IMR-90 (cell line): Measurements from ENCODE around the gene DPEP3. TPM values are rescaled to one million over a fixed set of nuclear protein-coding genes. Genes with fewer than 3 reads are reported as not detected.

Source experiments
- ATAC-seq: fragments of 200-7000 bp; cut with Tn5 transposase; 2 replicates; pipeline ENCODE4 v1.9.1; 2020; ENCODE audit warnings: low read depth, mild to moderate bottlenecking, moderate library complexity
- BruUV-seq: library from RNA; stranded (reverse); fragments of 400-500 nt; replicated peaks from 2 replicates; lab custom pipeline; 2021; lab: Mats Ljungman, UMichigan
- CTCF ChIA-PET: fragments of 300-600 bp; formaldehyde crosslinking; extraction: SDS; loops from one replicate; lab custom pipeline; 2021; ENCODE audit warnings: antibody characterized with exemption; lab: Yijun Ruan, JAX
- POLR2A ChIA-PET: fragments of 300-600 bp; sonication (Branson Sonifier 250); formaldehyde crosslinking; loops from one replicate; lab custom pipeline; 2022; ENCODE audit warnings: antibody characterized with exemption; ENCODE audit not compliant: unreplicated experiment; lab: Charles Lee
- DNase-seq: peaks from one replicate; pipeline ENCODE4 v3.0.0; 2013
- H2AFZ ChIP-seq: replicated peaks from 2 replicates; pipeline ENCODE3; 2013; ENCODE audit warnings: low read length, mild to moderate bottlenecking; ENCODE audit not compliant: poor library complexity
- H2AK5ac ChIP-seq: 2 replicates; pipeline ENCODE4 v1.6.1; 2013; ENCODE audit warnings: low read depth, low read length, inconsistent platforms
- H2AK9ac ChIP-seq: replicated peaks from 2 replicates; pipeline ENCODE3; 2013; ENCODE audit warnings: mild to moderate bottlenecking, low read depth, low read length, moderate library complexity; ENCODE audit not compliant: poor library complexity
- H2BK120ac ChIP-seq: 2 replicates; pipeline ENCODE4 v1.6.1; 2013; ENCODE audit warnings: low read depth, low read length, inconsistent platforms
- H2BK15ac ChIP-seq: 3 replicates; pipeline ENCODE4 v1.6.1; 2013; ENCODE audit warnings: low read depth, low read length, inconsistent platforms
- H2BK20ac ChIP-seq: 2 replicates; pipeline ENCODE4 v1.6.1; 2013; ENCODE audit warnings: low read depth, mild to moderate bottlenecking, inconsistent platforms, low read length, moderate library complexity
- H2BK5ac ChIP-seq: 2 replicates; pipeline ENCODE4 v1.6.1; 2013; ENCODE audit warnings: mild to moderate bottlenecking, low read depth, low read length, inconsistent platforms; ENCODE audit not compliant: poor library complexity, severe bottlenecking
- H3K14ac ChIP-seq: replicated peaks from 2 replicates; pipeline ENCODE4 v1.6.1; 2013; ENCODE audit warnings: low read depth, low read length, inconsistent platforms
- H3K18ac ChIP-seq: 2 replicates; pipeline ENCODE4 v1.6.1; 2013; ENCODE audit warnings: low read depth, low read length, control low read depth
- H3K23ac ChIP-seq: 2 replicates; pipeline ENCODE4 v1.6.1; 2013; ENCODE audit warnings: low read depth, low read length, inconsistent platforms
- H3K27ac ChIP-seq: 2 replicates; pipeline ENCODE4 v1.5.1; 2013; ENCODE audit warnings: mild to moderate bottlenecking, control low read depth, low read length; ENCODE audit not compliant: insufficient read depth
- H3K27me3 ChIP-seq: 2 replicates; pipeline ENCODE4 v1.6.1; 2013; ENCODE audit warnings: low read length; ENCODE audit not compliant: control insufficient read depth, insufficient read depth
- H3K36me3 ChIP-seq: 2 replicates; pipeline ENCODE4 v1.6.1; 2013; ENCODE audit warnings: low read length, mixed read lengths; ENCODE audit not compliant: control insufficient read depth, insufficient read depth
- H3K4ac ChIP-seq: 2 replicates; pipeline ENCODE4 v1.6.1; 2013; ENCODE audit warnings: low read depth, low read length, inconsistent platforms
- H3K4me1 ChIP-seq: 2 replicates; pipeline ENCODE4 v1.6.1; 2013; ENCODE audit warnings: low read length, mixed read lengths; ENCODE audit not compliant: control insufficient read depth, insufficient read depth
- H3K4me2 ChIP-seq: 2 replicates; pipeline ENCODE4 v1.6.1; 2013; ENCODE audit warnings: low read depth, mild to moderate bottlenecking, control low read depth, low read length, moderate library complexity
- H3K4me3 ChIP-seq: 2 replicates; pipeline ENCODE4 v1.5.1; 2013; ENCODE audit warnings: low read depth, mild to moderate bottlenecking, control low read depth, low read length, moderate library complexity; ENCODE audit not compliant: insufficient read depth
- H3K56ac ChIP-seq: 2 replicates; pipeline ENCODE4 v1.6.1; 2013; ENCODE audit warnings: low read length, inconsistent platforms; ENCODE audit not compliant: insufficient read depth; ENCODE audit errors: extremely low read depth
- H3K79me1 ChIP-seq, 2 experiments: 2 replicates each; pipeline ENCODE4 v1.6.1; 2013; ENCODE audit warnings: low read length in 2 of 2, inconsistent platforms in 1 of 2, low read depth in 1 of 2
- H3K9ac ChIP-seq: 2 replicates; pipeline ENCODE4 v1.6.1; 2013; ENCODE audit warnings: low read depth, low read length, control low read depth
- H3K9me1 ChIP-seq: 2 replicates; pipeline ENCODE4 v1.6.1; 2013; ENCODE audit warnings: low read length, inconsistent platforms; ENCODE audit not compliant: insufficient read depth
- H3K9me3 ChIP-seq: 2 replicates; pipeline ENCODE4 v1.6.1; 2013; ENCODE audit warnings: low read length; ENCODE audit not compliant: control insufficient read depth, insufficient read depth
- H4K20me1 ChIP-seq: 2 replicates; pipeline ENCODE4 v1.6.1; 2013; ENCODE audit warnings: low read length, inconsistent platforms; ENCODE audit not compliant: insufficient read depth
- H4K5ac ChIP-seq: 2 replicates; pipeline ENCODE4 v1.6.1; 2013; ENCODE audit warnings: mild to moderate bottlenecking, low read depth, low read length, control low read depth
- H4K8ac ChIP-seq, 2 experiments: 2 replicates each; pipeline ENCODE4 v1.6.1; 2013; ENCODE audit warnings: low read depth in 2 of 2, low read length in 2 of 2, control low read depth in 1 of 2, inconsistent platforms in 1 of 2
- H4K91ac ChIP-seq: 2 replicates; pipeline ENCODE4 v1.6.1; 2013; ENCODE audit warnings: low read depth, low read length, inconsistent platforms; ENCODE audit not compliant: insufficient read depth
- BHLHE40 ChIP-seq: fragments of 150-350 bp; IDR thresholded peaks from 2 replicates; pipeline ENCODE4 v1.6.1; 2016; ENCODE audit warnings: mild to moderate bottlenecking, low read depth, low read length
- CEBPB ChIP-seq: IDR thresholded peaks from 2 replicates; pipeline ENCODE4 v1.6.1; 2012; ENCODE audit warnings: low read depth, low read length, improper control_type of control experiment
- CHD1 ChIP-seq: IDR thresholded peaks from 2 replicates; pipeline ENCODE4 v1.6.1; 2012; ENCODE audit warnings: low read depth, low read length, improper control_type of control experiment
- FOS ChIP-seq: fragments of 150-350 bp; IDR thresholded peaks from 2 replicates; pipeline ENCODE4 v1.6.1; 2016; ENCODE audit warnings: low read depth, low read length
- MAFK ChIP-seq: IDR thresholded peaks from 2 replicates; pipeline ENCODE4 v1.6.1; 2012; ENCODE audit warnings: low read depth, low read length, improper control_type of control experiment
- MAZ ChIP-seq: IDR thresholded peaks from 2 replicates; pipeline ENCODE4 v1.6.1; 2012; ENCODE audit warnings: low read depth, mild to moderate bottlenecking, low read length, improper control_type of control experiment, moderate library complexity, borderline replicate concordance
- MXI1 ChIP-seq: IDR thresholded peaks from 2 replicates; pipeline ENCODE4 v1.6.1; 2012; ENCODE audit warnings: low read depth, mild to moderate bottlenecking, low read length, moderate library complexity, borderline replicate concordance
- NFE2L2 ChIP-seq: fragments of 150-350 bp; IDR thresholded peaks from 2 replicates; pipeline ENCODE4 v1.6.1; 2016; ENCODE audit warnings: low read depth, mild to moderate bottlenecking, low read length
- POLR2A ChIP-seq: IDR thresholded peaks from 2 replicates; pipeline ENCODE4 v1.6.1; 2012; ENCODE audit warnings: mild to moderate bottlenecking, low read depth, low read length
- RAD21 ChIP-seq: IDR thresholded peaks from 2 replicates; pipeline ENCODE4 v1.6.1; 2012; ENCODE audit warnings: low read length, improper control_type of control experiment
- RCOR1 ChIP-seq: IDR thresholded peaks from 2 replicates; pipeline ENCODE4 v1.6.1; 2012; ENCODE audit warnings: mild to moderate bottlenecking, low read length, improper control_type of control experiment; ENCODE audit not compliant: insufficient replicate concordance
- RFX5 ChIP-seq: IDR thresholded peaks from 2 replicates; pipeline ENCODE4 v1.8.0; 2012; ENCODE audit warnings: low read depth, mild to moderate bottlenecking, low read length, moderate library complexity
- SMC3 ChIP-seq: fragments of 150-350 bp; IDR thresholded peaks from 2 replicates; pipeline ENCODE4 v1.6.1; 2016; ENCODE audit warnings: low read depth, mild to moderate bottlenecking, antibody characterized with exemption, low read length, moderate library complexity
- WGBS, 2 experiments: methylation state at CpG; one replicate each; pipeline versions ENCODE4 v1.1.5 to v1.1.7; 2013; ENCODE audit warnings: missing lambda C conversion rate in 2 of 2; ENCODE audit not compliant: insufficient read length in 1 of 2; ENCODE audit errors: extremely low coverage in 2 of 2; 5-methylcytosine and 5-hydroxymethylcytosine counted together
- dilution Hi-C: fragments of 300-500 bp; cut with HindIII; formaldehyde crosslinking; loops from one replicate; pipeline ENCODE4 v1.14.3; 2018; ENCODE audit warnings: low sequenced_read_pairs; ENCODE audit not compliant: unreplicated experiment
- in situ Hi-C: fragments of 300-500 bp; cut with MboI; formaldehyde crosslinking; loops from 3 replicates; pipeline ENCODE4 v1.14.3; 2019; ENCODE audit warnings: low sequenced_read_pairs, inconsistent platforms, mixed read lengths
- intact Hi-C: fragments of 100-400 bp; cut with micrococcal nuclease; formaldehyde crosslinking; loops from 2 replicates; pipeline ENCODE4 v1.10.0; 2022
- polyA plus RNA-seq, 3 experiments: library from polyadenylated mRNA; depleted of rRNA; stranded (reverse); fragments of >200 nt; gene quantifications; 2 replicates each; pipeline ENCODE4 v1.2.3, GENCODE V29; 2012; ENCODE audit warnings: low replicate concordance in 1 of 3
- total RNA-seq: library from RNA; depleted of rRNA; stranded (reverse); fragments of >200 nt; gene quantifications from 2 replicates; pipeline ENCODE4 v1.2.3, GENCODE V29; 2012
- TF ChIP-seq, protein P1 (sequence below): conservative IDR thresholded peaks from 2 replicates; pipeline ENCODE4 v1.5.1; 2012; ENCODE audit warnings: mild to moderate bottlenecking, low read depth, low read length, improper control_type of control experiment
- TF ChIP-seq, protein P2 (sequence below): fragments of 150-350 bp; IDR thresholded peaks from 2 replicates; pipeline ENCODE4 v1.6.1; 2016; ENCODE audit warnings: low read depth, mild to moderate bottlenecking, low read length, moderate library complexity, borderline replicate concordance
- TF ChIP-seq, protein P3 (sequence below): fragments of 150-350 bp; IDR thresholded peaks from 2 replicates; pipeline ENCODE4 v1.6.1; 2017; ENCODE audit warnings: mild to moderate bottlenecking, antibody characterized with exemption, low read length, low read depth

The DPEP3 gene
- total and polyA plus RNA-seq, 2 of the 4 experiments (the other 2 are of a cell fraction): not detected

DNA sequence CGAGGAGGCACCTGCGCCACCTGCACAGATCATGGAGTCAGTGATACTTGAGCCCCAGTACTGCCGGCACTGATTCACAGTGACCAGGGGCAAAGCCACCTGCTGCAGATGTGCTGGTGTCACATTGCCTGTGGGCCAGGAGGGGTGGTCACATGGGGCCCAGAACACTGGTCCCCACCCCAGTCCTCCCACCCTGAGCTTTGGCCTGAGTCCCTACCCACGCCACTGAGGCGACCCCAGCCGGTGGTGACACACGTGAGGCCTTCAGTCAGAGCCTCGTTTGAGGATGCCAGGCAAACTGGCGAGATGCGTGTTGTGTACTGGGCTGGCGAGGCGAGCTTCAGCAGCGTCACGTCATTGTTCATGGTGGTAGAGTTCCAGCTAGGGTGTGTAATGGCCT is 50.1 kb downstream of the DPEP3 start:
- TF ChIP-seq, protein P1, sequence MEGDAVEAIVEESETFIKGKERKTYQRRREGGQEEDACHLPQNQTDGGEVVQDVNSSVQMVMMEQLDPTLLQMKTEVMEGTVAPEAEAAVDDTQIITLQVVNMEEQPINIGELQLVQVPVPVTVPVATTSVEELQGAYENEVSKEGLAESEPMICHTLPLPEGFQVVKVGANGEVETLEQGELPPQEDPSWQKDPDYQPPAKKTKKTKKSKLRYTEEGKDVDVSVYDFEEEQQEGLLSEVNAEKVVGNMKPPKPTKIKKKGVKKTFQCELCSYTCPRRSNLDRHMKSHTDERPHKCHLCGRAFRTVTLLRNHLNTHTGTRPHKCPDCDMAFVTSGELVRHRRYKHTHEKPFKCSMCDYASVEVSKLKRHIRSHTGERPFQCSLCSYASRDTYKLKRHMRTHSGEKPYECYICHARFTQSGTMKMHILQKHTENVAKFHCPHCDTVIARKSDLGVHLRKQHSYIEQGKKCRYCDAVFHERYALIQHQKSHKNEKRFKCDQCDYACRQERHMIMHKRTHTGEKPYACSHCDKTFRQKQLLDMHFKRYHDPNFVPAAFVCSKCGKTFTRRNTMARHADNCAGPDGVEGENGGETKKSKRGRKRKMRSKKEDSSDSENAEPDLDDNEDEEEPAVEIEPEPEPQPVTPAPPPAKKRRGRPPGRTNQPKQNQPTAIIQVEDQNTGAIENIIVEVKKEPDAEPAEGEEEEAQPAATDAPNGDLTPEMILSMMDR: no peak
- TF ChIP-seq CEBPB (no peak), MXI1 (no peak), RAD21 (no peak), RCOR1 (no peak), SMC3 (no peak), MAFK (no peak), NFE2L2 (no peak), POLR2A (no peak), CHD1 (no peak), MAZ (no peak), RFX5 (no peak), FOS (no peak), BHLHE40 (no peak)
- TF ChIP-seq, protein P2, sequence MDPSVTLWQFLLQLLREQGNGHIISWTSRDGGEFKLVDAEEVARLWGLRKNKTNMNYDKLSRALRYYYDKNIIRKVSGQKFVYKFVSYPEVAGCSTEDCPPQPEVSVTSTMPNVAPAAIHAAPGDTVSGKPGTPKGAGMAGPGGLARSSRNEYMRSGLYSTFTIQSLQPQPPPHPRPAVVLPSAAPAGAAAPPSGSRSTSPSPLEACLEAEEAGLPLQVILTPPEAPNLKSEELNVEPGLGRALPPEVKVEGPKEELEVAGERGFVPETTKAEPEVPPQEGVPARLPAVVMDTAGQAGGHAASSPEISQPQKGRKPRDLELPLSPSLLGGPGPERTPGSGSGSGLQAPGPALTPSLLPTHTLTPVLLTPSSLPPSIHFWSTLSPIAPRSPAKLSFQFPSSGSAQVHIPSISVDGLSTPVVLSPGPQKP: no peak
- TF ChIP-seq, protein P3, sequence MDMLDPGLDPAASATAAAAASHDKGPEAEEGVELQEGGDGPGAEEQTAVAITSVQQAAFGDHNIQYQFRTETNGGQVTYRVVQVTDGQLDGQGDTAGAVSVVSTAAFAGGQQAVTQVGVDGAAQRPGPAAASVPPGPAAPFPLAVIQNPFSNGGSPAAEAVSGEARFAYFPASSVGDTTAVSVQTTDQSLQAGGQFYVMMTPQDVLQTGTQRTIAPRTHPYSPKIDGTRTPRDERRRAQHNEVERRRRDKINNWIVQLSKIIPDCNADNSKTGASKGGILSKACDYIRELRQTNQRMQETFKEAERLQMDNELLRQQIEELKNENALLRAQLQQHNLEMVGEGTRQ: no peak
- DNase-seq: no peak
- no peak overlapping the region for H2BK120ac ChIP-seq
- no peak overlapping the region for H3K23ac ChIP-seq
- no peak overlapping the region for H2AK5ac ChIP-seq
- ATAC-seq: no peak
- no peak overlapping the region for H4K91ac ChIP-seq
- H2BK20ac ChIP-seq: no peak overlapping the region
- H3K36me3 ChIP-seq: peaks cover 23% of the 10 kb centered on the region
- ChIA-PET CTCF (no interaction called here), POLR2A (no interaction called here)
- H2BK5ac ChIP-seq: no peak overlapping the region
- no peak overlapping the region for H2AFZ ChIP-seq
- no peak overlapping the region for H3K4me2 ChIP-seq
- H2BK15ac ChIP-seq: no peak overlapping the region
- no peaks in the 10 kb centered on the region for H3K27me3 ChIP-seq
- H3K4me3 ChIP-seq: no peak overlapping the region
- peaks cover 28% of the 10 kb centered on the region for H4K20me1 ChIP-seq
- H3K9me1 ChIP-seq: peaks cover 4% of the 10 kb centered on the region
- H3K4ac ChIP-seq: no peak overlapping the region
- no peak overlapping the region for H3K14ac ChIP-seq
- peaks cover 5 to 24% of the 10 kb centered on the region in 2 experiments; a peak in 2 of 4 replicates for H3K79me1 ChIP-seq
- no peaks in the 10 kb centered on the region for H3K9me3 ChIP-seq
- H3K56ac ChIP-seq: no peak overlapping the region
- WGBS, 2 experiments: 88% methylated on average over 5 of the region's 14 CpGs; no CpG with 5 or more reads in 1 of the 2 experiments
- in situ Hi-C loops: loop anchor here (25.0 kb wide), 1 partner anchor 393 kb away; the partner anchor contains the start of gene RIPOR1
- H3K18ac ChIP-seq: no peak overlapping the region
- H3K9ac ChIP-seq: no peak overlapping the region
- no TSS peak for BruUV-seq
- no peak overlapping the region for H4K8ac ChIP-seq
- H3K4me1 ChIP-seq: peaks cover 5% of the 10 kb centered on the region
- no peak overlapping the region for H2AK9ac ChIP-seq
- dilution Hi-C loops: no loop called here
- H4K5ac ChIP-seq: no peak overlapping the region
- intact Hi-C loops: no loop called here
- H3K27ac ChIP-seq: no peak overlapping the region
